ENCODE results near the gene TSPEAR.

DNA sequence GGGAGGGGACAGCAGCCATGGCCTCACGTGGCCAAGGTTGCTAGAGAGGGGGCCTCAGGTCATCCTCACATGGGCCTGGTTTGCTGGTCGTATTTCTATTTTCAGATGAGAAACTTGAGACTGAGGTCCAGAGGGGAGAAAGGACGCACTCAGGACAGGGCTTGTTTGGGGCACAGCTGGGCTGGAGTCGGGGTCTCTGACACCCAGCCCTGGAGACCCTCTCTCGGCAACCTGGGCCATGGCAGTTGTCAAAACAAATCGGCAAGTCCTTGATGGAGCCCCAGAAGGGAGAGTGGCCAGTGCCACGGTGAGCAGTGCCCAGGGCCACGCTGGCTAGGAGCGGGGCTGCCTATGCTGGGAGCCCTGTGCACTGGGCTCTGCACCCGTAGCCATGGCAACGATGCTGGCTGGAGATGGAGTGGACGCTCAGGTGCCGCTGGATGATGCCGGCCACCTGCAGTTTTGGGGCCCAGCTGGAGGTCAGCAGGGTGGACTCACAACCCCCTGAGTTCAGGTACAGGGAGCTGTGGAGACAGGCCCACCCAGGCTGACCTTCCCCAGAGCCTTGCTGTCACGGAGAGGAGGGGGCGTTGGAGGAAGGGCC lies 244.9 kb downstream of the TSPEAR start:
- TF ChIP-seq FOXM1 (IDR thresholded peaks at IDR 0.05; ENCODE audit: borderline replicate concordance), result no peak
- TF ChIP-seq ZNF384 (IDR thresholded peaks at IDR 0.05), result no peak
- no peak for TF ChIP-seq SP1 (IDR thresholded peaks at IDR 0.05)
- TF ChIP-seq BHLHE40 (IDR thresholded peaks at IDR 0.05; ENCODE audit: borderline replicate concordance), result no peak
- TF ChIP-seq LEF1 (IDR thresholded peaks at IDR 0.05; ENCODE audit: borderline replicate concordance), result no peak
- TF ChIP-seq TARDBP (IDR thresholded peaks at IDR 0.05), result no peak
- TF ChIP-seq SUZ12 (IDR thresholded peaks at IDR 0.05), result no peak
- TF ChIP-seq HDGF (IDR thresholded peaks at IDR 0.05; ENCODE audit: borderline replicate concordance), result no peak
- no peak for TF ChIP-seq ARNT (IDR thresholded peaks at IDR 0.05)
- TF ChIP-seq ELF4 (IDR thresholded peaks at IDR 0.05), result no peak
- TF ChIP-seq NFRKB (IDR thresholded peaks at IDR 0.05), result no peak
- no peak for TF ChIP-seq PKNOX1 (IDR thresholded peaks at IDR 0.05)

Data from HEK293T (cell line).